HL-60 (cell line): ENCODE data around the gene FGF4.

Experiments
- DNase-seq, 2 experiments: peaks; one replicate each; pipeline ENCODE4 v3.0.0-alpha.2; 2010 to 2020; ENCODE audit warnings: low read depth in 1 of 2, low spot score in 1 of 2
- H3K27ac ChIP-seq: fragments of 250-450 bp; sonication (Bioruptor Pico); replicated peaks from 2 replicates; pipeline ENCODE4 v1.5.1; 2020; ENCODE audit warnings: mild to moderate bottlenecking, moderate library complexity
- H3K27me3 ChIP-seq: fragments of 250-450 bp; sonication (Bioruptor Pico); 2 replicates; pipeline ENCODE4 v1.5.1; 2021; ENCODE audit warnings: mild to moderate bottlenecking, moderate library complexity; ENCODE audit not compliant: insufficient read depth, poor library complexity, severe bottlenecking
- H3K4me3 ChIP-seq: replicated peaks from 2 replicates; pipeline ENCODE4 v1.5.1; 2011; ENCODE audit warnings: mild to moderate bottlenecking, control low read depth, low read length; ENCODE audit not compliant: insufficient read depth
- GABPA ChIP-seq: IDR thresholded peaks from 2 replicates; pipeline ENCODE4 v1.6.1; 2012; ENCODE audit warnings: low read depth
- POLR2AphosphoS5 ChIP-seq: IDR thresholded peaks from 2 replicates; pipeline ENCODE4 v1.6.1; 2012; ENCODE audit warnings: low read depth
- SPI1 ChIP-seq: IDR thresholded peaks from 2 replicates; pipeline ENCODE4 v1.6.1; 2012; ENCODE audit warnings: low read depth, mild to moderate bottlenecking, borderline replicate concordance
- TF ChIP-seq, protein P1 (sequence below): IDR thresholded peaks from 2 replicates; pipeline ENCODE4 v1.6.1; 2012; ENCODE audit warnings: low read depth; ENCODE audit not compliant: insufficient replicate concordance
- TF ChIP-seq, protein P2 (sequence below): IDR thresholded peaks from one replicate; pipeline ENCODE4 v1.5.1; 2011; ENCODE audit warnings: low read length, control low read depth, inconsistent platforms; ENCODE audit not compliant: insufficient read depth

FGF4 gene

DNA sequence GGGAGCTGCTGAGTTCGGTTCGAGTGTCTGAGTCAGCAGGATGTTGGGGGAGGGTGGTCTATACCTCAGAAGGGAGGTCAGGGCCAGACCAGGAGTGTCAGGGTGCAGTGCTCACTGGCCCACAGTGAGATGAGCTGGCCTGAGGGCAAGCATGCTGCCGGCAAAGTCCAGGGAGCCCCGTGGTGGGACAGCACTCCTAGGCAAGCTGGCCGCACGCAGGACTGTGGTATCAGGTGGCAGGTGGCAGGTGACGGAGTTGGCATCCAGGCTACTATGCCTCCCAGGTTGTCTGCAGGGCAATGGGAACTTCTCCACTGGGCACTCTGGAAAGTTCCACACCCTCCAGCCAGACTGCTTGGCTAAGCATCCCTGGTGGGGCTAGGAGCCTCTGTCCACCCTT is 39.3 kb upstream of the FGF4 start:
- no peak for DNase-seq
- Histone ChIP-seq H3K4me3 (no peak overlapping the region), H3K27ac (no peak overlapping the region), H3K27me3 (peaks cover 26% of the 10 kb centered on the region)
- TF ChIP-seq, protein P1, sequence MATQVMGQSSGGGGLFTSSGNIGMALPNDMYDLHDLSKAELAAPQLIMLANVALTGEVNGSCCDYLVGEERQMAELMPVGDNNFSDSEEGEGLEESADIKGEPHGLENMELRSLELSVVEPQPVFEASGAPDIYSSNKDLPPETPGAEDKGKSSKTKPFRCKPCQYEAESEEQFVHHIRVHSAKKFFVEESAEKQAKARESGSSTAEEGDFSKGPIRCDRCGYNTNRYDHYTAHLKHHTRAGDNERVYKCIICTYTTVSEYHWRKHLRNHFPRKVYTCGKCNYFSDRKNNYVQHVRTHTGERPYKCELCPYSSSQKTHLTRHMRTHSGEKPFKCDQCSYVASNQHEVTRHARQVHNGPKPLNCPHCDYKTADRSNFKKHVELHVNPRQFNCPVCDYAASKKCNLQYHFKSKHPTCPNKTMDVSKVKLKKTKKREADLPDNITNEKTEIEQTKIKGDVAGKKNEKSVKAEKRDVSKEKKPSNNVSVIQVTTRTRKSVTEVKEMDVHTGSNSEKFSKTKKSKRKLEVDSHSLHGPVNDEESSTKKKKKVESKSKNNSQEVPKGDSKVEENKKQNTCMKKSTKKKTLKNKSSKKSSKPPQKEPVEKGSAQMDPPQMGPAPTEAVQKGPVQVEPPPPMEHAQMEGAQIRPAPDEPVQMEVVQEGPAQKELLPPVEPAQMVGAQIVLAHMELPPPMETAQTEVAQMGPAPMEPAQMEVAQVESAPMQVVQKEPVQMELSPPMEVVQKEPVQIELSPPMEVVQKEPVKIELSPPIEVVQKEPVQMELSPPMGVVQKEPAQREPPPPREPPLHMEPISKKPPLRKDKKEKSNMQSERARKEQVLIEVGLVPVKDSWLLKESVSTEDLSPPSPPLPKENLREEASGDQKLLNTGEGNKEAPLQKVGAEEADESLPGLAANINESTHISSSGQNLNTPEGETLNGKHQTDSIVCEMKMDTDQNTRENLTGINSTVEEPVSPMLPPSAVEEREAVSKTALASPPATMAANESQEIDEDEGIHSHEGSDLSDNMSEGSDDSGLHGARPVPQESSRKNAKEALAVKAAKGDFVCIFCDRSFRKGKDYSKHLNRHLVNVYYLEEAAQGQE = no peak
- TF ChIP-seq POLR2AphosphoS5 (no peak), SPI1 (no peak), GABPA (no peak)
- TF ChIP-seq, protein P2, sequence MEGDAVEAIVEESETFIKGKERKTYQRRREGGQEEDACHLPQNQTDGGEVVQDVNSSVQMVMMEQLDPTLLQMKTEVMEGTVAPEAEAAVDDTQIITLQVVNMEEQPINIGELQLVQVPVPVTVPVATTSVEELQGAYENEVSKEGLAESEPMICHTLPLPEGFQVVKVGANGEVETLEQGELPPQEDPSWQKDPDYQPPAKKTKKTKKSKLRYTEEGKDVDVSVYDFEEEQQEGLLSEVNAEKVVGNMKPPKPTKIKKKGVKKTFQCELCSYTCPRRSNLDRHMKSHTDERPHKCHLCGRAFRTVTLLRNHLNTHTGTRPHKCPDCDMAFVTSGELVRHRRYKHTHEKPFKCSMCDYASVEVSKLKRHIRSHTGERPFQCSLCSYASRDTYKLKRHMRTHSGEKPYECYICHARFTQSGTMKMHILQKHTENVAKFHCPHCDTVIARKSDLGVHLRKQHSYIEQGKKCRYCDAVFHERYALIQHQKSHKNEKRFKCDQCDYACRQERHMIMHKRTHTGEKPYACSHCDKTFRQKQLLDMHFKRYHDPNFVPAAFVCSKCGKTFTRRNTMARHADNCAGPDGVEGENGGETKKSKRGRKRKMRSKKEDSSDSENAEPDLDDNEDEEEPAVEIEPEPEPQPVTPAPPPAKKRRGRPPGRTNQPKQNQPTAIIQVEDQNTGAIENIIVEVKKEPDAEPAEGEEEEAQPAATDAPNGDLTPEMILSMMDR = no peak

DNA sequence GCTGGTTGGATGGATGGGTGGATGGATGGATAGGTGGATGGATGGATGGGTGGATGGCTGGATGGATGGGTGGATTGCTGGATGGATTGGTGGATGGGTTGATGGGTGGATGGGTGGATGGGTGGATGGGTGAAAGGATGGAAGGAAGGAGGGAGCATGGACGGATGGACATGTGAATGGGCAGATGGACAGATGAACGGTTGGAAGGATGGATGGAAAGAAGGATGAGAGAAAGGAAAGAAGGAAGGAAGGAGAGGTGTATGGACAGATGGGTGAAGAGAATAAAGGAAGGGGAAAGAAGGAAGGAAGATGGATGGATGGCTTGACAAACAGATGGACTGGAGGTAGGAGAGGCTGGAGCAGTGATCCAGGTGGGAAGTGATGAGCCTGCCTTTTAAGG is 38.7 kb upstream of the FGF4 start:
- TF ChIP-seq, protein P2 = no peak
- TF ChIP-seq, protein P1 = no peak
- TF ChIP-seq GABPA (no peak), SPI1 (no peak), POLR2AphosphoS5 (no peak)

DNA sequence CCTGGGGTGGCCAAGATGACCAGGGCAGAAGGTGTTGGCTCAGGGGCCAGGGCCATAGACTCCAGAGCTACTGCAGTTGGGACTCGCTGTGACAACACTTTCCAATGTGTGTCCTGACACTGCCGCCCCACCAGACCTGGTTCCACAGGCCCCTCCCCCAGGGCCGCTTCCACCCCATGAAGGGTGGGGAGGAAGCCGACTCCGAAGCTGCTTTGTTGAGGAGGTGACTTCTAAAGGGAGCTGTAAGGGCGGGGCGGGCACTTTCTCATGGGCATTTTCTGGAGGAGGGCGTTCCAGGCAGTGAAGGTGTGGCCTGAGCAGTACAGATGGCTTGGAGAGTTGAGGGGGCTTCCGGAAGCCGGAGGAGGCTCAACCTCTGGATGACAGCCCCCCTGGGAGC is 37.8 kb upstream of the FGF4 start:
- no peak for TF ChIP-seq GABPA
- TF ChIP-seq, protein P2 = no peak
- no peak for TF ChIP-seq POLR2AphosphoS5
- TF ChIP-seq SPI1 = no peak
- TF ChIP-seq, protein P1 = no peak
- no peak for DNase-seq
- Histone ChIP-seq H3K4me3 (no peak overlapping the region), H3K27ac (no peak overlapping the region), H3K27me3 (peaks cover 21% of the 10 kb centered on the region)

More for the DNA sequence above, 38.7 kb upstream of the FGF4 start:
- peaks cover 26% of the 10 kb centered on the region for H3K27me3 ChIP-seq
- DNase-seq = no peak
- no peak overlapping the region for H3K27ac ChIP-seq
- H3K4me3 ChIP-seq = no peak overlapping the region
